Measurements from ENCODE around the gene CRABP2.

CRABP2 gene

DNA sequence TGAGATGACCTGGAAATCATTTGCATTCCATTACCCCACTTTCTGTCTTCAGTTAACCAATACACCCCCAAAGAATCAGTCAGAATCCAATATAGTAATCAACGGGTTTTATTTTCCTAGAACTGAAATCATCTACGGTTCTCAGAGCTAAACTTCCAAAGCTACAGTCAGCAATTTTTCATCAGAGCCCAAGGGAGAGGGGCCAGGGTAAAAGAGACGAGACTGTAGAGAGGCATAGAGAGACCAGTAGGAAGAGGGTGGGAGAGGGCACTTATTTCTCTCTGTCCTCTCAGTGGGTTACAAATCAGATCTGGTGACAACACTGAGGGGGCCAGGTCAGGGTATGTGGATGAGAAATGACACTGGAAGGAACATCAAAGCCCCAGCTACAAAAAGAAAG, 36.6 kb upstream of the CRABP2 start:
- no peak for DNase-seq (ENCODE audit: low read depth, low spot score)

- no peak for DNase-seq (ENCODE audit: low read depth, low spot score)
Measured at GRCh38 chr1:156741481-156741983, 36.1 kb upstream of the CRABP2 start.

DNA sequence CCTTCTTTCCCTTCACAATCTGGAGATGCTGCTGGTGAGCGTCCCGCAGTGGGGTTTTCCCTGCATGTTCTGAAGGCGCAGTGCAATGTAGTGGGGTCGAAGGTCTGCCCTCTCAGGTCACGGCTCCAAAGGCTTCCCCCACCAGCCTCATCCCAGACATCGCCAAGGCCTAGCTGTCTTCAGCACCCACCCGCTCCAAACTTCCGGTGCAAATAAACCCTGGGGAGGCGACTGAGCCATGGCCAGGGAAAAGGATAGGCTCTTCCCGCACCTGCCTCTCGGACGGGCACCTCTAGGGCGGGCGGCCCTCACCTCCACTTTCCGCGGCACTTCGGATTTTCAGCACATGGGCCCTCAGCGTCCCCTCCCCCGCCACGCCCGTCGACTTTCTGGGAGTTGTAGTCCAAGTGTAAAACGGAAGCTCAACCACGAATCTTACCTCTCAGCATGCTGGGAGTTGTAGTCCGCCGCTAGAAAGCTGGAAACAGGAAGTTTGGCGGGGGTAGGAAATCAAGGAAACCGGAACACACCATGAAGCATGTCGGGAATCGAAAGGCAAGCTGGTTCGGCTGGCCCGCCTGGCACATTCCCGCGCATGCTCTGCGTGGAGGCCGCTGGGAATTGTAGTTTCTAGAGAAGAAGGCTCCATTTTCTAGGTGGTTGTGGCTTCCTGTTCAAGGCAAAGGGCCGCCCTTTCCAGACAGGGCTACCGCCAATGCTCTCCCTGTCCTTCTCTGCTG, 35.5 kb upstream of the CRABP2 start, which contains the start of gene MRPL24:
TSS of gene MRPL24 (minus strand) at position 348 of the 740 bp plus-strand sequence. CDS start 2,384 bp downstream, outside the sequence.
- peak; percentile 100 for DNase-seq (ENCODE audit: low read depth, low spot score)

DNA sequence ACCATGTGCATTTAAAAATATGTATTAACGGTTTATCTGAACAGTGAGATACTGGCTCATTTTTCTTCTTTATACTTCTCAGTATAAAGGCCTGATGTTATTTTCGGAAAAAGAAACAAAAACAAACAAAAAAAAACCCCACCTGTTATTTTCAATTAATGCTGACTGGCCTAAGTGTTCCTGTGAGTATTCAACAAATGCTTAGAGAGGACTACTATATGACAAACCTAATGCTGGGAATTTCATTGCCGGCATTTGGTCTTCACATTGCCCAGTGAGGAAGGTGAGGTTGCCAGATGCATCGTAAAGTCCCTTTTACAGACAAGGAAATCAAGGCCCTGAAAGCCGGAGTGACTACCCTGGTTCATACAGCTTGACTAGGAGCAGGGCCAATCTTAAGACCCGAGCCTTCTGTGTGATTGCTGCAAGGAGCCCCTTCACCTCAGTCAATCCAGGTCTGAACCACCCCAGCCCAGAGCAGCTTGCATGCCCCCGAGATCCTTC, 34.9 kb upstream of the CRABP2 start:
- no peak for DNase-seq (ENCODE audit: low read depth, low spot score)

- no peak for DNase-seq (ENCODE audit: low read depth, low spot score)
Measured at GRCh38 chr1:156738916-156739315, 33.5 kb upstream of the CRABP2 start.

GRCh38 chr1:156738407-156738806, 33.0 kb upstream of the CRABP2 start:
- DNase-seq (ENCODE audit: low read depth, low spot score) = no peak

DNA sequence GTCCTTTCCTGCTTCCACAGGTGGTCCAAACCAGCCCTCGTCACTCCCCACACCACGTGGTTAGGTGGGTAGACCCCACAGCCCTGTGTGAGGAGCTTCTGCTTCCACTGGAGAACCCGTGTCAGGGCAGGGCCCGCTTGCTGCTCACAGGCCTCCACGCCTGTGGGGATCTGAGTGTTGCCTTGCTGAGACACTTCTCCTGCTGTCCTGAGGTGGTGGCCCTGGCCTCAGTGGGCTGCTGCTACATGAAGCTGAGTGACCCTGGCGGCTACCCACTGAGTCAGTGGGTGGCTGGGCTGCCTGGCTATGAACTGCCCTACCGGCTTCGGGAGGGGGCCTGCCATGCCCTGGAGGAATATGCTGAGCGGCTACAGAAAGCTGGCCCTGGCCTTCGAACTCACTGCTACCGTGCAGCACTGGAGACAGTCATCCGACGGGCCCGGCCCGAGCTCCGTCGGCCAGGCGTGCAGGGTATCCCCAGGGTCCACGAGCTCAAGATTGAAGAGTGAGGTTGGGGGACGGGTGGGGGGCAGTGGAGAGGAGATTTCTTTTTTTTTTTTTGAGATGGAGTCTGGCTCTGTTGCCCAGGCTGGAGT, 28.7 kb upstream of the CRABP2 start:
- no peak for DNase-seq (ENCODE audit: low read depth, low spot score)

- DNase-seq (ENCODE audit: low read depth, low spot score) = peak; percentile 97
Measured at GRCh38 chr1:156728599-156729462, 23.4 kb upstream of the CRABP2 start, which contains the start of gene ISG20L2. TSS of gene ISG20L2 (minus strand) at chr1:156728766. CDS start at chr1:156727652, 1,114 bp downstream.

GRCh38 chr1:156727926-156728598, 22.7 kb upstream of the CRABP2 start, which contains the start of gene METTL25B:
TSS of gene METTL25B (plus strand) at chr1:156728469. CDS start at chr1:156729105, 636 bp downstream.
- peak; percentile 89 for DNase-seq (ENCODE audit: low read depth, low spot score)

DNA sequence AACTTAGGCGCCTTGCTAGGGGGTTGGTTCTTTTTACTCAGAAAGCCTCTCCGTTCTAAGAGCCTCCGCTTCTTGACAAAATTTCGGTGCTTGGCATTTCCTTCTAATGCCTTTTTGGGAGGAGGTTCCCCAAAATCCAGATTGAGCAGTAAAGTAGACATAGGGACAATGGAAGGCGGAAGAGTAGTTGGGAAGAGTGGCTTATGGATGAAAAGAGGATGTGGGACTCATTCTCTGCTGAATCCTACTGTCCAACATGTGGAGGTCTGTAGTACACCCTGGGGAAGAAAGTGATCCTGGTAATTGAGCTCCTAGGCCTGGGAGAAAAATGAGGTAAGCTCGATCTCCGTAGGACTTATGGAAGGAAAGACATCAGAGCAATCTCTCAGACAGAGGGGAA, 22.1 kb upstream of the CRABP2 start:
- no peak for DNase-seq (ENCODE audit: low read depth, low spot score)

GRCh38 chr1:156726549-156727226, 21.3 kb upstream of the CRABP2 start:
- peak; percentile 81 for DNase-seq (ENCODE audit: low read depth, low spot score)

- peak; percentile 98 for DNase-seq (ENCODE audit: low read depth, low spot score)
Measured at GRCh38 chr1:156725683-156726280, 20.4 kb upstream of the CRABP2 start.

DNA sequence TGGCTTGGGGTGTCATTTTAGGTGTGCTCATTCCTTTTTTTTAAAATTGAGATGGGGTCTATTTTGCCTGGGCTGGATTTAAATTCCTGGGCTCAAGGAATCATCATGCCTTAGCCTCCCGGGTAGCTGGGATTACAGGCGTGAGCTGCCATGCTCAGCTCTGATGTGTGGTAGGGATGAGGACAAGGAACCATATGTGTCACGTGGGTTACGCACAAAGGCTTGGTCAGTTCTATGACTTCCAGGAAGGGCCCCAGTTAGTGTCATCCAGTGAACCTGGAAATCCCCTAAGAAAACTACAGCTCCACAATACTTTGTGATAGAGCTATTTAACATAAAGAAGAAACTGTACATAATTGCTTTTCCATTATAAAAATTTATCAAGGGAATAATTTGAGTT, 16.2 kb upstream of the CRABP2 start:
- DNase-seq (ENCODE audit: low read depth, low spot score) = no peak

DNA sequence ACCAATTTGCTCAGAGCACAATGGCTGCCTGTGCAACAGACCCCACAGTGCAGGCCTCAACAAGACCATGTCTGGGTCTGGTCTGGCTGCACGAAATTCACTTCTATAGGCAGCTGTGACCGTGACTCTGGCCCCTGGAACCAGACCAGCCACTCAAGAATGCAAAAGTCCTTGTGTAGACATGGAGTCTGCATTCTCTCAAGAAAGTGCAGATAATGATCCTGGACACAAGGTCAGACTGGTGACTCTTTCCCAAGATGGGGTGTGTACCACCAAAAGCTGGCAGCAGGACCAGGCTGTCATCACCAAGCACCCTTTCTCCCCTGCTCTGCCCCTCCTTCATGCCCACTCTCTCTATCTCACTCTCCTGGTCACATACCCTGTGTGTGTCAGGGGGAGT, 15.7 kb upstream of the CRABP2 start:
- no peak for DNase-seq (ENCODE audit: low read depth, low spot score)

- no peak for DNase-seq (ENCODE audit: low read depth, low spot score)
Measured at GRCh38 chr1:156717351-156717750, 12.0 kb upstream of the CRABP2 start.

GRCh38 chr1:156714830-156715229, 9.4 kb upstream of the CRABP2 start:
- peak; percentile 31 for DNase-seq (ENCODE audit: low read depth, low spot score)

DNA sequence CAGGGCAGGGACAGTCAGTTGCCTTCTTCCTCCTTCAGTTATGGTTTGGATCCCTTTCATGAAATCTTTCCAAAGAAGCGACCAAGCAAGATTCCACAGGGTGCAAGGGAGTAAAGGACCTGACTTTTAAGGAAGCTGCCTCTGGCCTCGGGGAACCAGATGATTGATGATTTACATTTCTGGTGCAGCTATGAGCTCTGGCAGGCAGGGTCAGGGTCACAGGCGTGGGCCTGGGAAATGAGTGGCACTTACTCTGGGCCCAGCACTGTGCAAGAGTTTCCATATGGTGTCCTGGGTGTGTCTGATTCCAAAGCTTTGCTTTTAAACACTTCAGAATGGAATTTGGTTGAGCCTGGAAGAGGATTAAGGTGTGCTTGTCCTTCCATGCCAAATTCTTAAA, 7.2 kb upstream of the CRABP2 start:
- peak; percentile 56 for DNase-seq (ENCODE audit: low read depth, low spot score)

DNA sequence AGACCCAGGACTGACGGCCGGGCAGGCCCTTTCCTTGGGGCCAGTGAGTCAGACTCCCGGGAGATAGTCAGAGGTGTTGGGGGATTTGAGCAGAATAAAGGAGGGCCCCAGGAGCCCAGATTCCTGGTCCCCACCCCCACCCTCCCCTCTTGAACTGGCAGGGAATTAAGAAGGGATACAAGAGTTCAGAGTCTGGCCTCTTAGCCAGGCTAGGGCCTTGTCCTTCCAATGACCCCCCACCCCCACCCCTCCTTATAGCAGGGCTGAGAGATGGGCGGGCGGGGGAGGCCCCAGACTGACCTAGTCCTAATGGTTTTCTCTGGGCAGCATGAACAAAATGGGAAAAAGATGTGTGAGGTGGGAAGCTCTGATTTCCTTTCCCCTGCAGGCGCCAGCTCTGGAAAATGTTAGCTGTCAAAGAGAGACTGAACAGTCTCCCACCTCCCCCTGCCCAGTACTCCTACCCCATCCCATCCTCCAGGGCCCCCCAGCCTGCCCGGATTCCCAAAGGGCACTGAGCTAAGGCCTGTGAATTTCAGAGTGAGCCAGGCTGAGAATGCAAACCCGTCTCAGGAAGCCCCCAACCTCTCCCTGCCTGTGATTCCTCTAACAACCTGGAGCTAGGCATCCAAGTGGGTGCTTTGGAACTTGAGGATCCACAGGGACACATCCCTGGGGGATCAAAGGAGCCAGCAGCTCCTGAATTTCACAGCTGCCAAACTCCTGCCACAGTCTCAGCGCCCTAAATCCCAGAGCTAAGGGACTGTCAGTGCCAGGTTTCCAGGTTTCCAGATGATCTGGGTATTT, 5.8 kb upstream of the CRABP2 start:
- DNase-seq (ENCODE audit: low read depth, low spot score) = peak; percentile 90

Measured in ELF-1 (cell line).